Measurements from ENCODE around the gene HES1.

DNA sequence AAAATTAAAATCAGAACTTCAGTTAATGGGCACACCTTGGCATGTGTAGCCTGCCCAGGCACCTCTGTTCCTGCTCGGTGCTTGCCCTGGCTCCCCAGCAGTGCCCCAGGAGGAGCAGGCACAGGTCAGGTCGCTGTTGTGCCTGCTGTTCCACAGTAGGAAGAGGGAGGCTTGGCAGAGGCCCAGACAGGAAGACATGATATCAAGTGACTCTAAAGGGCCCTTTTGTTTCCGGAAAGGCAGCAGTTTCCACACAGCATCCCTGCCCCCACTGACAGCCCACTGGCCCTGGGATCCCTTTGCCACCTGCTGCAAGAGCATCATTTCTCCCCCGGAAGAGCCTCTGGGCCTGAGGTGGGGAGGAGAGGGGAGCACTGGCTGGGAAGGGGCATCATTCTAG is 40.5 kb upstream of the HES1 start:
- TF ChIP-seq CTCF (IDR thresholded peaks at IDR 0.05 in 2 of 3, conservative IDR thresholded peaks at IDR 0.05 in 1 of 3; ENCODE audit: control insufficient read depth in 2 of 3, extremely low read depth in 1 of 3, insufficient read depth in 1 of 3, low read depth in 3 of 3, low read length in 3 of 3) (no peak), SMC3 (IDR thresholded peaks at IDR 0.05; ENCODE audit: borderline replicate concordance, low read length) (no peak), CBX3 (IDR thresholded peaks at IDR 0.05; ENCODE audit: borderline replicate concordance, low read depth) (no peak)

Measured in GM12878 (cell line).